Keratinocyte (primary cell): ENCODE data around the gene TCF7L2.

ENCODE experiments used
- EZH2 ChIP-seq: IDR thresholded peaks from one replicate; pipeline ENCODE4 v1.6.1; 2012; ENCODE audit warnings: inconsistent platforms, mild to moderate bottlenecking, low read length, moderate library complexity
- TF ChIP-seq, protein P1 (sequence below), 3 experiments: IDR thresholded peaks in 1 of 3; conservative IDR thresholded peaks in 1 of 3; optimal IDR thresholded peaks in 1 of 3; 2 replicates in 2 of 3; 3 replicates in 1 of 3; pipeline versions ENCODE3 to v1.5.1; 2011; ENCODE audit warnings: low read length in 3 of 3, mild to moderate bottlenecking in 3 of 3, moderate library complexity in 2 of 3, control low read depth in 1 of 3, inconsistent platforms in 1 of 3; ENCODE audit not compliant: insufficient read depth in 2 of 3; ENCODE audit errors: extremely low read depth in 1 of 3

- TF ChIP-seq, protein P1, sequence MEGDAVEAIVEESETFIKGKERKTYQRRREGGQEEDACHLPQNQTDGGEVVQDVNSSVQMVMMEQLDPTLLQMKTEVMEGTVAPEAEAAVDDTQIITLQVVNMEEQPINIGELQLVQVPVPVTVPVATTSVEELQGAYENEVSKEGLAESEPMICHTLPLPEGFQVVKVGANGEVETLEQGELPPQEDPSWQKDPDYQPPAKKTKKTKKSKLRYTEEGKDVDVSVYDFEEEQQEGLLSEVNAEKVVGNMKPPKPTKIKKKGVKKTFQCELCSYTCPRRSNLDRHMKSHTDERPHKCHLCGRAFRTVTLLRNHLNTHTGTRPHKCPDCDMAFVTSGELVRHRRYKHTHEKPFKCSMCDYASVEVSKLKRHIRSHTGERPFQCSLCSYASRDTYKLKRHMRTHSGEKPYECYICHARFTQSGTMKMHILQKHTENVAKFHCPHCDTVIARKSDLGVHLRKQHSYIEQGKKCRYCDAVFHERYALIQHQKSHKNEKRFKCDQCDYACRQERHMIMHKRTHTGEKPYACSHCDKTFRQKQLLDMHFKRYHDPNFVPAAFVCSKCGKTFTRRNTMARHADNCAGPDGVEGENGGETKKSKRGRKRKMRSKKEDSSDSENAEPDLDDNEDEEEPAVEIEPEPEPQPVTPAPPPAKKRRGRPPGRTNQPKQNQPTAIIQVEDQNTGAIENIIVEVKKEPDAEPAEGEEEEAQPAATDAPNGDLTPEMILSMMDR (optimal IDR thresholded peaks at IDR 0.05 in 1 of 3, IDR thresholded peaks at IDR 0.05 in 1 of 3, conservative IDR thresholded peaks at IDR 0.05 in 1 of 3; ENCODE audit: extremely low read depth in 1 of 3, insufficient read depth in 2 of 3, low read length in 3 of 3) = no peak
- no peak for TF ChIP-seq EZH2
Measured at GRCh38 chr10:113097036-113097435, 147.0 kb downstream of the TCF7L2 start.
